HG02623 (cell line): ENCODE data around the gene IL17RC.

ENCODE experiments used
- ATAC-seq: cut with Tn5 transposase; IDR thresholded peaks from one replicate; pipeline ENCODE4 v1.9.1; 2021; ENCODE audit warnings: moderate library complexity; ENCODE audit not compliant: unreplicated experiment

IL17RC gene

DNA sequence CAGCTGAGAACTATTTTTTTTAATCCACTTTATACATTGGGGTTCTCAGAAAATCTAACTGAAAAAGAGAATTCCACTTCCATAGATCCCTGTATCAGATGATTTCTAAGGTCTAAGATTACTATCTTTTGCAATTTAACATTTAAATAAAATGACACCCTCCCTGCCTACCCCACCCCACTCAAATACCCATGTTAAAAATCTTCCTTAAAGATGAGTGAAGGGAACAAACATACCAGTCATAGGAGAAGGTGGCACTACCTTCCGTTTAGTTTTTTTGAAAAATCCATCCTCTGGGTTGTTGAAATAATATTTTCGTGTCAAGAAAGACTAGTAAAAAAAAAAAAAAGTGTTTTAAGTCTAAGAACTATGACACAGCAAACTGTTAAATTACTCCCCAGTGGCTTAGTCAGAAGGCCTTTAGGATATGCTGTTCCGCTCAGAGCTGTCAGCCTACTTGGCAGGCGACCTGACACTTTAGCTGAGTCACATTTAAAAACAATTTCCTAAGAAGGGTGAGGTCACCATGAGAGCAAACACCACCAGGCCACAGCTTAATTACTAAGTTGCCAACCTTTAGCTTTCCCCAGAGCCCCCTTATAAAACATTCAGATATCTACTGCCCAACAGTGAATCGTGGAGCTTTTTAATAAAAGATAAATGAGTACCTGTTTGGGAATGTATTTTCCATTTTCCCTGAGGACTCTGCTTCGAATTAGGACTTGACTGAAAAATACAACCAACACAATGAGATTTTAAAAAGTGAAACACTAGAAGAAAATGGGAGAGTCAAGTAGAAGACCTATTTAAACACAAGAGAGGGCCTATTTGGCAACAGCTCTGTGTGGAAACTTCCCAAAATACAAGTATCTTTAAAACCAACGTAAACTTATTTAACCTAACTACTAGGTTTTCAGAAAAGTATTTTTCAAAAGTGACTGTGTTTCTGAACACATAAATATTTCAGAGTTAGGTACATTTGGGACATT is 60.1 kb downstream of the IL17RC start:
- no peak for ATAC-seq

DNA sequence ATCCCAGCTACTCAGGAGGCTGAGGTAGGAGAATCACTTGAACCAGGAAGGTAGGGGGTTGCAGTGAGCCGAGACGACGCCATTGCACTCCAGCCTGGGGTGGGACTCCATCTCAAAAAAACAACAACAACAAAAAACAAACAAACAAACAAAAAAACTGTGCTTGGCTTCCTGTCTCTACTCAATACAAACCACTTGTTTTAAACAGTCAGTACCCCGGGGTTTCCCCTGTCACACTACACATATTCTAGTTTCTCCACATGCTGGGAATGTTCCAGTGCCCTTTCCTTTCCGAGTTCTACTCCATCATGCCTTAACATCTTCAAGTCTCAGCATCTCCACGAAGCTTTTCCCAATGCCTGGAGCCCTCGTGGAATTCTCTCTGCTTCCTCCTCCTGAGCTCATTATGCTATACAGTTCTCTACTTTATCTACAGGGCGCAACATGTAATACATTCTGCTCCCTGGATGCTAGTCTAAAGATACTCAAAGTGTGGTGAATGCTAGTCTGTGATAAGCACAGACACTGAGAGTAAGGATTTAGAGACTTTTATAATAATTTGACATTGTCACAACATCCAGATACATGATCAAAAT is 61.9 kb downstream of the IL17RC start:
- no peak for ATAC-seq

DNA sequence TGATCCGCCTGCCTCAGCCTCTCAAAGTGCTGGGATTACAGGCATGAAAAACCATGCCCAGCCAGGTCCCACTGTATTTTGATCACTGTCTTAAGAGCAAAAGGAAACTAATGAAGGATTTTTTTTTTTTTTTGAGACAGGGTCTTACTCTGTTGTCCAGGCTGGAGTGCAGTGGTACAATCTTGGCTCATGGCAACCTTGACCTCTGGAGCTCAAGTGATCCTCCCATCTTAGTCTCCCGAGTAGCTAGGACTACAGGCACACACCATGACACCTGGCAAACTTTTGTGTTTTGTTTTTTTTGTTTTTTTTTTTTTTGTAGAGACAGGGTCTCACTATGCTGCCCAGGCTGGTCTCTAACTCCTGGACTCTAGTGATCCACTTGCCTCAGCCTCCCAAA is 63.4 kb downstream of the IL17RC start:
- no peak for ATAC-seq
